Measurements from ENCODE around the gene NXN.

Gene NXN

DNA sequence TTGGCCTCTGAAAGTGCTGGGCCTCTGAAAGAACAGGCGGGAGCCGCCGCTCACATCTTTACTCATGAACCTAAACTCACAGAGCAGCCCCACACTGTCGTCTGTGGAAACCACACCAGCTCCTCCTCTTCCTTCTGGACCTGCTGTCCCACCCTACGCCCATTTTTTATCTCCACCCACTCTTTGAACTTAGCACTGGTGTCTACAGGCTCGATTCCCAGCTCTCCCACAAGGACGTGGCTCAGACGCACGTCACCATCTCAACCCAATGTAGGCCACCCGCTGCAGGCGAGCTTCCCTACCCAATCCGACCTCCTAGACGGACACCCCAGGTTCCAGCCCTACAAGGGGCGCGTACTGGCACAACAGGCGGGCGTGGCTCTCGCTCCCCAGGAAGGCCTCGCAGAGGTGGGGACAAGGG, 62.2 kb downstream of the NXN start:
- DNase-seq (ENCODE audit: low read depth) = no peak
- TF ChIP-seq, protein P1, sequence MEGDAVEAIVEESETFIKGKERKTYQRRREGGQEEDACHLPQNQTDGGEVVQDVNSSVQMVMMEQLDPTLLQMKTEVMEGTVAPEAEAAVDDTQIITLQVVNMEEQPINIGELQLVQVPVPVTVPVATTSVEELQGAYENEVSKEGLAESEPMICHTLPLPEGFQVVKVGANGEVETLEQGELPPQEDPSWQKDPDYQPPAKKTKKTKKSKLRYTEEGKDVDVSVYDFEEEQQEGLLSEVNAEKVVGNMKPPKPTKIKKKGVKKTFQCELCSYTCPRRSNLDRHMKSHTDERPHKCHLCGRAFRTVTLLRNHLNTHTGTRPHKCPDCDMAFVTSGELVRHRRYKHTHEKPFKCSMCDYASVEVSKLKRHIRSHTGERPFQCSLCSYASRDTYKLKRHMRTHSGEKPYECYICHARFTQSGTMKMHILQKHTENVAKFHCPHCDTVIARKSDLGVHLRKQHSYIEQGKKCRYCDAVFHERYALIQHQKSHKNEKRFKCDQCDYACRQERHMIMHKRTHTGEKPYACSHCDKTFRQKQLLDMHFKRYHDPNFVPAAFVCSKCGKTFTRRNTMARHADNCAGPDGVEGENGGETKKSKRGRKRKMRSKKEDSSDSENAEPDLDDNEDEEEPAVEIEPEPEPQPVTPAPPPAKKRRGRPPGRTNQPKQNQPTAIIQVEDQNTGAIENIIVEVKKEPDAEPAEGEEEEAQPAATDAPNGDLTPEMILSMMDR (IDR thresholded peaks at IDR 0.05; ENCODE audit: control insufficient read depth, extremely low read depth, insufficient read depth) = no peak
- no peak overlapping the region for H3K4me3 ChIP-seq (ENCODE audit: low read depth, low read length)

DNA sequence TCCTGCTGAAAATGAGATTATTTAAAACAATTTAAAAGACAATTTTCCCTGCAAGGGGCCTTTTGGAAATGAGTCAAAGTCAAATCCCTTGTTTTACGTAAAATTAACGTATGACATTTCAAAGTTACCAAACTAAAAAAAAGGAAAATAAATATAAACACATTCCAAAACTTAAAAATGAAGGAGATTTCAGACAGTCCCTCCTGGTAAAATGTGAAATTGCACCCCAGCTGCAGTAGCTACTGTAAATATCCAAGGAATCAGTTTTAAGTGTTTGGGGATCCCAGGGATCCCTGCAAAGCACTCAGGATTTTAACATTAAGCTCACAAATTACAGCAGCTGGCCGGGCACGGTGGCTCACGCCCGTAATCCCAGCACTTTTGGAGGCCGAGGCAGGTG, 63.3 kb downstream of the NXN start:
- no peak for DNase-seq (ENCODE audit: low read depth)
- TF ChIP-seq, protein P1 (IDR thresholded peaks at IDR 0.05; ENCODE audit: control insufficient read depth, extremely low read depth, insufficient read depth) = no peak
- no peak overlapping the region for H3K4me3 ChIP-seq (ENCODE audit: low read depth, low read length)

DNA sequence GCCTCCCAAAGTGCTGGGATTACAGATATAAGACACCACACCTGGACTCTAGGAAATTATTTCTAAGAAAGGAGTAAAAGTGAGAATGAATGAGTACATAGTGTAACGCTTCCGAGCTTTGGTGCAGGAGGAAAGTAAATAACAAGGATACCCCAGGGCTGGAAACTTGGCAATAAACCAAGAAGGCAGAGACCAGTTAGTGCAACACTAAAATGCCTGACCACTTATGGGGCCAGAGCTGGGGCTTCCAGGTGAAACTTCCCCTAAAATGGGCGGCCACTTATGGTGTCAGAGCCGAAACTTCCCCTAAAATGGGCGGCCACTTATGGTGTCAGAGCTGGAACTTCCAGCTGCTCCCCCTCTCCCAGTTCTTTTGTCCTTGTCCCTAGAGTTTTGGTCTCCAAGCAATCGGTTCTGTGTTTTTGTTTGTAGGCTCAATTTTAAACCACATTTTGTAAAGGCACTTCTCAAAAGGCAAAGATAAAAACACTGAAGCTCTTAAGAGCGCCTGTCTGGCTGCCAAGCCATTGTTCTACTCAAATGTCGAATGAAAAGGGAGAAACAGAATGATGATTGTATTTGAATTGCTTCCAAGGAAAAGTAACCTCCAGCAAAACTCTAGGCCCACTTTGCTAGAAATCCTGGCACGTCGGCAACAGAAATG, 63.9 kb downstream of the NXN start:
- TF ChIP-seq, protein P1 (IDR thresholded peaks at IDR 0.05; ENCODE audit: control insufficient read depth, extremely low read depth, insufficient read depth) = no peak

DNA sequence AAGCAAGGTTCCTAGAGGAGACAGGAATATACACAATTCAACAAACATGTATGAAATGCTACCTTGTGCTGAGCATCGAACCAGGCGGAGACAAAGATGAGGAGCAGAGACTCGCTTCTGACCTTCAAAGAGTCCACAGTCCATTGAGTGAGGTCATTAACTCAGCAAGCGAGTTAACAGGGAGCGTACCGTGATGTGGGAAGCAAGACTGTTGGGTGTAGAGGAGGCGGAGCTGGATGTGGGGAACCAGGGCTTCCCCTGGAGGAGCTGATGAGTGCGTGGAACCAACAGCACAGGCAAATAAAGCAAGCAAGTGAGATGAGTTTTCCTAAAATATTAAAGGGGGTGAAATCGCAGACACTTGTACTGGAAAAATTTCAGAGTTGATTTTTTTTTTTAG, 65.0 kb downstream of the NXN start:
- TF ChIP-seq, protein P1 (IDR thresholded peaks at IDR 0.05; ENCODE audit: control insufficient read depth, extremely low read depth, insufficient read depth) = no peak
- no peak for DNase-seq (ENCODE audit: low read depth)
- H3K4me3 ChIP-seq (ENCODE audit: low read depth, low read length) = no peak overlapping the region

More for the DNA sequence above, 63.9 kb downstream of the NXN start:
- H3K4me3 ChIP-seq (ENCODE audit: low read depth, low read length) = no peak overlapping the region
- DNase-seq (ENCODE audit: low read depth) = no peak

DNA sequence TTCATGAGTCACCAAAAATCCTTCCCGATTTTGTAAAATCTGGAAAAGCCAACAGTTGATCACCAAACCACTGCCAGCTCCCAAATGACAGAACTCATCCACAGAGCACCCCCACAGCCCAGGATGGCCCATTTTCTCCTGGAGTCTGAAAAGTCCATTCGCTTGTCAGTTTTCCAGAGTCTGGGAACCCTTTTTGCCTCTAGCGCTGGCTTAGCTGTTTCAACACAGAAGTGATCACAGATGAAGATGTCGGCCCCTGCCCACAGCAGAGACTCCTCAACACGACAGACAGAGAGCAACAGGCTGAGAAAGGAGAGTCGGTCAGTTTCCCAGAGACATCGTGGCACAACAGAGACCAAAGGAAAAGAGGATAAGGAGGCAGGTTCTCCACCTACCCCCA, 66.4 kb downstream of the NXN start:
- TF ChIP-seq, protein P1 (IDR thresholded peaks at IDR 0.05; ENCODE audit: control insufficient read depth, extremely low read depth, insufficient read depth) = no peak
- DNase-seq (ENCODE audit: low read depth) = no peak
- H3K4me3 ChIP-seq (ENCODE audit: low read depth, low read length) = no peak overlapping the region

DNA sequence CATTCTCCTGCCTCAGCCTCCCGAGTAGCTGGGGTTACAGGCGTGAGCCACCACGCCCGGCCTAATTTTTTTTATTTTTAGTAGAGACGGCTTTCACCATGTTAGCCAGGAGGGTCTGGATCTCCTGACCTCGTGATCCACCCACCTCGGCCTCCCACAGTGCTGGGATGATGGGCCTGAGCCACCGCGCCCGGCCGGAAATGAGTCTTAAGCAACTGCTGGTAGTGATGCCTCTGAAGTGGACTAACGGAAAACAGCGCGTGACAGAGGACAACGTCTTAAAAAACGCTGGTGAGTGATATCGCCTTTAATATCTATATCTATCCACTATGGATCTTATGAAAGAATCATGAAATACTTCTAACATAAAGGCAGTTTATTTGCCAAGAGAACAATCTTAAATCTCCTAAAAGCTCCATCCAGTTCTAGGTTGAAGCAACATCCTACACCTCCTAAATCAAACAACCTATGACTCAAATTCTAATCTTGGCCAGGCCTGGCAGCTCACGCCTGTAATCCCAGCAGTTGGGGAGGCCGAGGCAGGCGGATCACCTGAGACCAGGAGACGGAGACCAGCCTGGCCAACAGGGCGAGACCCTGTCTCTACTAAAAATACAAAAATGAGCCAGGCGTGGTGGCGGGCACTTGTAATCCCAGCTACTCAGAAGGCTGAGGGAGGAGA, 69.8 kb downstream of the NXN start:
- no peak overlapping the region for H3K4me3 ChIP-seq (ENCODE audit: low read depth, low read length)
- DNase-seq (ENCODE audit: low read depth) = no peak
- TF ChIP-seq, protein P1 (IDR thresholded peaks at IDR 0.05; ENCODE audit: control insufficient read depth, extremely low read depth, insufficient read depth) = no peak

Data from LNCaP clone FGC (cell line).